ES-I3 (cell line): ENCODE measurements around the gene ANKRD55.
"Not testable (repeated sequence)": the region's sequence is repeated elsewhere in the genome, so short reads cannot be mapped to it uniquely, and the experiment has no call there.

Source experiments
- H3K36me3 ChIP-seq: 2 replicates; pipeline ENCODE4 v1.6.1; 2013; ENCODE audit warnings: mild to moderate bottlenecking, low read length, control low read depth, moderate library complexity; ENCODE audit not compliant: insufficient read depth
- H3K4me1 ChIP-seq: 2 replicates; pipeline ENCODE4 v1.6.1; 2013; ENCODE audit warnings: mild to moderate bottlenecking, control low read depth, low read length; ENCODE audit not compliant: insufficient read depth
- H3K9ac ChIP-seq: 2 replicates; pipeline ENCODE4 v1.6.1; 2013; ENCODE audit warnings: low read depth, mild to moderate bottlenecking, low read length, moderate library complexity
- H3K9me3 ChIP-seq: 2 replicates; pipeline ENCODE4 v1.6.1; 2013; ENCODE audit warnings: mild to moderate bottlenecking, low read length, moderate library complexity; ENCODE audit not compliant: control insufficient read depth, insufficient read depth

The ANKRD55 gene

GRCh38 chr5:56116599-56117141 lies 116.5 kb downstream of the ANKRD55 start:
- Histone ChIP-seq H3K9me3 (0 out of 2 replicates have a peak, but pooled peaks cover 3% of the 10 kb centered on the region), H3K4me1 (no peaks in the 10 kb centered on the region), H3K9ac (no peak overlapping the region)

GRCh38 chr5:56115589-56115988 lies 117.5 kb downstream of the ANKRD55 start:
- 0 out of 2 replicates have a peak, but pooled peaks cover 3% of the 10 kb centered on the region for H3K9me3 ChIP-seq
- H3K9ac ChIP-seq = no peak overlapping the region
- H3K36me3 ChIP-seq = no peaks in the 10 kb centered on the region
- H3K4me1 ChIP-seq = no peaks in the 10 kb centered on the region

More at GRCh38 chr5:56116599-56117141, 116.5 kb downstream of the ANKRD55 start:
- no peaks in the 10 kb centered on the region for H3K36me3 ChIP-seq

- Histone ChIP-seq H3K9me3 (no peaks in the 10 kb centered on the region), H3K4me1 (no peaks in the 10 kb centered on the region), H3K9ac (no peak overlapping the region), H3K36me3 (no peaks in the 10 kb centered on the region)
Measured at GRCh38 chr5:56112526-56113121, 120.5 kb downstream of the ANKRD55 start.

- no peaks in the 10 kb centered on the region for H3K36me3 ChIP-seq
- no peaks in the 10 kb centered on the region for H3K4me1 ChIP-seq
- H3K9ac ChIP-seq = no peak overlapping the region
- no peaks in the 10 kb centered on the region for H3K9me3 ChIP-seq
Measured at GRCh38 chr5:56111404-56111781, 121.7 kb downstream of the ANKRD55 start.

GRCh38 chr5:56110646-56111403 lies 122.3 kb downstream of the ANKRD55 start:
- H3K36me3 ChIP-seq = no peaks in the 10 kb centered on the region
- H3K9ac ChIP-seq = no peak overlapping the region
- no peaks in the 10 kb centered on the region for H3K9me3 ChIP-seq
- H3K4me1 ChIP-seq = no peaks in the 10 kb centered on the region

- Histone ChIP-seq H3K9me3 (no peaks in the 10 kb centered on the region), H3K36me3 (no peaks in the 10 kb centered on the region), H3K4me1 (no peaks in the 10 kb centered on the region), H3K9ac (no peak overlapping the region)
Measured at GRCh38 chr5:56108246-56108645, 124.9 kb downstream of the ANKRD55 start.

GRCh38 chr5:56106837-56107236 lies 126.3 kb downstream of the ANKRD55 start:
- no peak overlapping the region for H3K9ac ChIP-seq
- no peaks in the 10 kb centered on the region for H3K9me3 ChIP-seq
- no peaks in the 10 kb centered on the region for H3K4me1 ChIP-seq
- H3K36me3 ChIP-seq = no peaks in the 10 kb centered on the region

- Histone ChIP-seq H3K4me1 (no peaks in the 10 kb centered on the region), H3K36me3 (no peaks in the 10 kb centered on the region), H3K9ac (no peak overlapping the region), H3K9me3 (peaks cover 6% of the 10 kb centered on the region)
Measured at GRCh38 chr5:56105511-56106291, 127.4 kb downstream of the ANKRD55 start.

GRCh38 chr5:56102889-56103288 lies 130.2 kb downstream of the ANKRD55 start:
- H3K9ac ChIP-seq = no peak overlapping the region
- H3K4me1 ChIP-seq = no peaks in the 10 kb centered on the region
- peaks cover 11% of the 10 kb centered on the region for H3K9me3 ChIP-seq
- H3K36me3 ChIP-seq = no peaks in the 10 kb centered on the region

GRCh38 chr5:56102207-56102606 lies 130.9 kb downstream of the ANKRD55 start:
- H3K4me1 ChIP-seq, H3K9ac ChIP-seq, H3K36me3 ChIP-seq: not testable (repeated sequence)
- H3K9me3 ChIP-seq = peaks cover 11% of the 10 kb centered on the region

GRCh38 chr5:56101180-56101579 lies 131.9 kb downstream of the ANKRD55 start:
- Histone ChIP-seq H3K9ac (no peak overlapping the region), H3K4me1 (no peaks in the 10 kb centered on the region), H3K9me3 (peaks cover 11% of the 10 kb centered on the region), H3K36me3 (no peaks in the 10 kb centered on the region)

GRCh38 chr5:56100439-56101176 lies 132.5 kb downstream of the ANKRD55 start:
- Histone ChIP-seq H3K9me3 (peaks cover 11% of the 10 kb centered on the region), H3K4me1 (no peaks in the 10 kb centered on the region), H3K9ac (no peak overlapping the region), H3K36me3 (no peaks in the 10 kb centered on the region)

GRCh38 chr5:56099346-56099745 lies 133.8 kb downstream of the ANKRD55 start:
- Histone ChIP-seq H3K4me1 (no peaks in the 10 kb centered on the region), H3K9ac (no peak overlapping the region), H3K36me3 (no peaks in the 10 kb centered on the region), H3K9me3 (peaks cover 11% of the 10 kb centered on the region)

GRCh38 chr5:56097055-56097454 lies 136.1 kb downstream of the ANKRD55 start:
- Histone ChIP-seq H3K36me3 (no peaks in the 10 kb centered on the region), H3K4me1 (no peaks in the 10 kb centered on the region), H3K9ac (no peak overlapping the region), H3K9me3 (peaks cover 11% of the 10 kb centered on the region)
